Measurements from ENCODE around the gene SH3BP4.

Gene SH3BP4

GRCh38 chr2:234951664-234952269 lies at the start of gene SH3BP4:
TSS of gene SH3BP4 (plus strand) at chr2:234952017. CDS start at chr2:235035003, 82,986 bp downstream.
- DNase-seq = no peak

- DNase-seq = no peak
Measured at GRCh38 chr2:234904785-234905184, 47.0 kb upstream of the SH3BP4 start.

GRCh38 chr2:234905547-234906265 lies 46.1 kb upstream of the SH3BP4 start:
- DNase-seq = no peak

GRCh38 chr2:234910186-234910679 lies 41.6 kb upstream of the SH3BP4 start:
- DNase-seq = no peak

- no peak for DNase-seq
Measured at GRCh38 chr2:234911271-234911670, 40.5 kb upstream of the SH3BP4 start.

- no peak for DNase-seq
Measured at GRCh38 chr2:234912437-234912836, 39.4 kb upstream of the SH3BP4 start.

GRCh38 chr2:234913208-234913626 lies 38.6 kb upstream of the SH3BP4 start:
- DNase-seq = no peak

GRCh38 chr2:234914371-234915154 lies 37.3 kb upstream of the SH3BP4 start:
- no peak for DNase-seq

- DNase-seq = no peak
Measured at GRCh38 chr2:234916674-234917073, 35.1 kb upstream of the SH3BP4 start.

GRCh38 chr2:234917211-234917975 lies 34.4 kb upstream of the SH3BP4 start:
- no peak for DNase-seq

GRCh38 chr2:234919711-234920110 lies 32.1 kb upstream of the SH3BP4 start:
- DNase-seq = no peak

GRCh38 chr2:234920836-234921235 lies 31.0 kb upstream of the SH3BP4 start:
- DNase-seq = no peak

- no peak for DNase-seq
Measured at GRCh38 chr2:234929002-234929401, 22.8 kb upstream of the SH3BP4 start.

- DNase-seq = no peak
Measured at GRCh38 chr2:234930397-234930796, 21.4 kb upstream of the SH3BP4 start.

- DNase-seq = no peak
Measured at GRCh38 chr2:234931371-234931770, 20.4 kb upstream of the SH3BP4 start.

- DNase-seq = no peak
Measured at GRCh38 chr2:234932591-234933168, 19.1 kb upstream of the SH3BP4 start.

- no peak for DNase-seq
Measured at GRCh38 chr2:234935311-234935710, 16.5 kb upstream of the SH3BP4 start.

GRCh38 chr2:234939576-234939975 lies 12.2 kb upstream of the SH3BP4 start:
- no peak for DNase-seq

GRCh38 chr2:234939996-234940395 lies 11.8 kb upstream of the SH3BP4 start:
- DNase-seq = no peak

- DNase-seq = no peak
Measured at GRCh38 chr2:234940527-234940926, 11.3 kb upstream of the SH3BP4 start.

- DNase-seq = no peak
Measured at GRCh38 chr2:234945339-234945873, 6.4 kb upstream of the SH3BP4 start.

- no peak for DNase-seq
Measured at GRCh38 chr2:234947556-234947955, 4.3 kb upstream of the SH3BP4 start.

Data from KG1 (cell line).